OCI-LY1 (cell line): Measurements from ENCODE around the gene GGPS1.

Experiments used
- EZH2 ChIP-seq: fragments of 200-600 bp; sonication (generic), shearing (Covaris generic); IDR thresholded peaks from 2 replicates; pipeline ENCODE4 v1.8.0; 2017; ENCODE audit warnings: borderline replicate concordance, mixed run types, mild to moderate bottlenecking, antibody characterized with exemption, low read length, moderate library complexity, mixed read lengths
- TF ChIP-seq, protein P1 (sequence below): fragments of 200-600 bp; sonication (generic), shearing (Covaris generic); IDR thresholded peaks from 2 replicates; pipeline ENCODE4 v1.5.1; 2017; ENCODE audit warnings: mild to moderate bottlenecking, antibody characterized with exemption, low read length, moderate library complexity, mixed read lengths

GRCh38 chr1:235319255-235319654 is 9.1 kb upstream of the GGPS1 start:
- TF ChIP-seq, protein P1, sequence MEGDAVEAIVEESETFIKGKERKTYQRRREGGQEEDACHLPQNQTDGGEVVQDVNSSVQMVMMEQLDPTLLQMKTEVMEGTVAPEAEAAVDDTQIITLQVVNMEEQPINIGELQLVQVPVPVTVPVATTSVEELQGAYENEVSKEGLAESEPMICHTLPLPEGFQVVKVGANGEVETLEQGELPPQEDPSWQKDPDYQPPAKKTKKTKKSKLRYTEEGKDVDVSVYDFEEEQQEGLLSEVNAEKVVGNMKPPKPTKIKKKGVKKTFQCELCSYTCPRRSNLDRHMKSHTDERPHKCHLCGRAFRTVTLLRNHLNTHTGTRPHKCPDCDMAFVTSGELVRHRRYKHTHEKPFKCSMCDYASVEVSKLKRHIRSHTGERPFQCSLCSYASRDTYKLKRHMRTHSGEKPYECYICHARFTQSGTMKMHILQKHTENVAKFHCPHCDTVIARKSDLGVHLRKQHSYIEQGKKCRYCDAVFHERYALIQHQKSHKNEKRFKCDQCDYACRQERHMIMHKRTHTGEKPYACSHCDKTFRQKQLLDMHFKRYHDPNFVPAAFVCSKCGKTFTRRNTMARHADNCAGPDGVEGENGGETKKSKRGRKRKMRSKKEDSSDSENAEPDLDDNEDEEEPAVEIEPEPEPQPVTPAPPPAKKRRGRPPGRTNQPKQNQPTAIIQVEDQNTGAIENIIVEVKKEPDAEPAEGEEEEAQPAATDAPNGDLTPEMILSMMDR, result no peak
- no peak for TF ChIP-seq EZH2
